Hematopoietic multipotent progenitor cell treated with erythropoietin and hydrocortisone succinate and interleukin-3 and kit ligand, for 4 days (in vitro differentiated cells): ENCODE measurements around the gene CMTM8.

Experiments
- DNase-seq: peaks from one replicate; pipeline ENCODE4 v3.0.0-alpha.2; 2015

Gene CMTM8

GRCh38 chr3:32236377-32236776, 2.1 kb upstream of the CMTM8 start:
- DNase-seq, result no peak

GRCh38 chr3:32237670-32238452, 619 bp upstream of the CMTM8 start:
- peak; percentile 49 for DNase-seq

- DNase-seq, result no peak
Observed at GRCh38 chr3:32239307-32240158, 1.1 kb downstream of the CMTM8 start.

GRCh38 chr3:32240159-32240545, 1.7 kb downstream of the CMTM8 start:
- DNase-seq, result peak; percentile 84

- DNase-seq, result no peak
Observed at GRCh38 chr3:32241100-32241499, 2.6 kb downstream of the CMTM8 start.

- DNase-seq, result no peak
Observed at GRCh38 chr3:32243519-32243918, 5.0 kb downstream of the CMTM8 start.

GRCh38 chr3:32245200-32245599, 6.7 kb downstream of the CMTM8 start:
- no peak for DNase-seq

- DNase-seq, result peak; percentile 21
Observed at GRCh38 chr3:32246079-32246675, 7.7 kb downstream of the CMTM8 start.

- peak; percentile 83 for DNase-seq
Observed at GRCh38 chr3:32249184-32249782, 10.8 kb downstream of the CMTM8 start.

GRCh38 chr3:32254268-32254667, 15.8 kb downstream of the CMTM8 start:
- DNase-seq, result no peak

GRCh38 chr3:32255345-32255744, 16.9 kb downstream of the CMTM8 start:
- DNase-seq, result no peak

GRCh38 chr3:32256206-32256605, 17.7 kb downstream of the CMTM8 start:
- no peak for DNase-seq

- no peak for DNase-seq
Observed at GRCh38 chr3:32257042-32257441, 18.6 kb downstream of the CMTM8 start.

- peak; percentile 29 for DNase-seq
Observed at GRCh38 chr3:32257641-32258438, 19.4 kb downstream of the CMTM8 start.

- DNase-seq, result no peak
Observed at GRCh38 chr3:32258869-32259268, 20.4 kb downstream of the CMTM8 start.

- no peak for DNase-seq
Observed at GRCh38 chr3:32261545-32261944, 23.1 kb downstream of the CMTM8 start.

- DNase-seq, result no peak
Observed at GRCh38 chr3:32262201-32262600, 23.7 kb downstream of the CMTM8 start.

GRCh38 chr3:32274306-32274705, 35.8 kb downstream of the CMTM8 start:
- no peak for DNase-seq

- peak; percentile 47 for DNase-seq
Observed at GRCh38 chr3:32275506-32275905, 37.0 kb downstream of the CMTM8 start.

- DNase-seq, result peak; percentile 41
Observed at GRCh38 chr3:32276279-32276841, 37.9 kb downstream of the CMTM8 start.

GRCh38 chr3:32278714-32279113, 40.2 kb downstream of the CMTM8 start:
- DNase-seq, result no peak
